Fibroblast of skin of right biceps (primary cell): Measurements from ENCODE around the gene RSU1.
"Not testable (repeated sequence)": the region's sequence is repeated elsewhere in the genome, so short reads cannot be mapped to it uniquely, and the experiment has no call there.

Experiments
- DNase-seq: peaks from one replicate; pipeline ENCODE4 v3.0.0-alpha.2; 2013

RSU1 gene

GRCh38 chr10:16817125-16818019 lies at the start of gene RSU1:
Gene RSU1, minus strand, starts transcription at chr10:16817424. Its CDS starts 343 bp downstream, at chr10:16817081.
- DNase-seq: peak; percentile 100

GRCh38 chr10:16866541-16867275 lies 49.5 kb upstream of the RSU1 start:
- no peak for DNase-seq

- no peak for DNase-seq
These were observed 48.5 kb upstream of the RSU1 start for GRCh38 chr10:16865766-16866165.

GRCh38 chr10:16863766-16864165 lies 46.5 kb upstream of the RSU1 start:
- DNase-seq: no peak

- DNase-seq: no peak
These were observed 40.2 kb upstream of the RSU1 start for GRCh38 chr10:16857419-16857818.

GRCh38 chr10:16856567-16856966 lies 39.3 kb upstream of the RSU1 start:
- peak; percentile 79 for DNase-seq

GRCh38 chr10:16856092-16856491 lies 38.9 kb upstream of the RSU1 start:
- no peak for DNase-seq

- DNase-seq: peak; percentile 60
These were observed 37.4 kb upstream of the RSU1 start for GRCh38 chr10:16854623-16855022.

- DNase-seq: no peak
These were observed 36.6 kb upstream of the RSU1 start for GRCh38 chr10:16853809-16854208.

GRCh38 chr10:16853201-16853600 lies 36.0 kb upstream of the RSU1 start:
- DNase-seq: peak; percentile 68

- no peak for DNase-seq
These were observed 35.4 kb upstream of the RSU1 start for GRCh38 chr10:16852624-16853023.

GRCh38 chr10:16848562-16849154 lies 31.4 kb upstream of the RSU1 start:
- peak; percentile 70 for DNase-seq

GRCh38 chr10:16847644-16848043 lies 30.4 kb upstream of the RSU1 start:
- DNase-seq: peak; percentile 64

- peak; percentile 51 for DNase-seq
These were observed 28.0 kb upstream of the RSU1 start for GRCh38 chr10:16845248-16845647.

- DNase-seq: peak; percentile 81
These were observed 26.1 kb upstream of the RSU1 start for GRCh38 chr10:16843252-16843870.

- DNase-seq: no peak
These were observed 18.0 kb upstream of the RSU1 start for GRCh38 chr10:16835228-16835627.

GRCh38 chr10:16832351-16833080 lies 15.3 kb upstream of the RSU1 start:
- DNase-seq: peak; percentile 96

- DNase-seq: peak; percentile 80
These were observed 11.5 kb upstream of the RSU1 start for GRCh38 chr10:16828701-16829175.

GRCh38 chr10:16828114-16828568 lies 10.9 kb upstream of the RSU1 start:
- peak; percentile 81 for DNase-seq

GRCh38 chr10:16827474-16827873 lies 10.2 kb upstream of the RSU1 start:
- DNase-seq: not testable (repeated sequence)

- DNase-seq: no peak
These were observed 5.6 kb upstream of the RSU1 start for GRCh38 chr10:16822726-16823360.

- DNase-seq: no peak
These were observed 4.8 kb upstream of the RSU1 start for GRCh38 chr10:16822027-16822426.
